K562 (cell line): ENCODE data around the gene PRMT7. TPM values are rescaled to one million over a fixed set of nuclear protein-coding genes. Genes with fewer than 3 reads are reported as not detected.

ENCODE experiments used
- ATF7 ChIP-seq: fragments of 450-650 bp; IDR thresholded peaks from 2 replicates; pipeline ENCODE4 v1.7.1; 2014; ENCODE audit warnings: mild to moderate bottlenecking, moderate library complexity
- CTCFL ChIP-seq: IDR thresholded peaks from 2 replicates; pipeline ENCODE4 v1.6.1; 2011; ENCODE audit warnings: borderline replicate concordance, low read depth, mild to moderate bottlenecking, moderate library complexity, low read length; ENCODE audit not compliant: insufficient read depth, poor library complexity, severe bottlenecking
- CUX1 ChIP-seq: fragments of 200-800 bp; sonication (Bioruptor generic); IDR thresholded peaks from 2 replicates; pipeline ENCODE4 v1.6.1; 2016; ENCODE audit warnings: missing genetic modification characterization, missing compliant biosample characterization
- NFIC ChIP-seq: fragments of 450-650 bp; IDR thresholded peaks from 2 replicates; pipeline ENCODE4 v1.6.1; 2017; ENCODE audit warnings: mild to moderate bottlenecking, inconsistent platforms
- TFE3 ChIP-seq: fragments of 450-650 bp; formaldehyde crosslinking; IDR thresholded peaks from 2 replicates; pipeline ENCODE4 v1.4.0; 2020; ENCODE audit warnings: mild to moderate bottlenecking, mixed read lengths
- YY1 ChIP-seq, 3 experiments: IDR thresholded peaks; 2 replicates each; pipeline ENCODE4 v1.6.1; 2011; ENCODE audit warnings: low read length in 2 of 3, mild to moderate bottlenecking in 2 of 3, moderate library complexity in 2 of 3, borderline replicate concordance in 1 of 3, control low read depth in 1 of 3, low read depth in 1 of 3; ENCODE audit not compliant: insufficient read depth in 3 of 3, insufficient replicate concordance in 2 of 3, control insufficient read depth in 1 of 3, insufficient read length in 1 of 3; ENCODE audit errors: extremely low read depth in 1 of 3
- polyA plus RNA-seq, 8 experiments: library from polyadenylated mRNA; depleted of rRNA in 4 of 8; stranded (reverse) in 5 of 8; unstranded in 3 of 8; fragments of >200 nt; fragmentation: Nextera tagmentation in 2 of 8; fragmentation: Illumina TruSeq in 1 of 8; extraction: Ambion mirVana in 2 of 8; extraction: Trizol in 1 of 8; gene quantifications; 2 replicates each; pipeline versions ENCODE4 v1.2.1 to v1.2.3, GENCODE V29; 2011 to 2014; ENCODE audit warnings: inconsistent platforms in 1 of 8, missing spikeins in 1 of 8
- total RNA-seq, 7 experiments: library from RNA; depleted of rRNA in 6 of 7; stranded (reverse); fragments of >200 nt in 6 of 7; fragmentation: Illumina TruSeq in 2 of 7; extraction: Trizol in 2 of 7; gene quantifications; 2 replicates each; pipeline versions ENCODE4 v1.2.1 to v1.2.3, GENCODE V29; 2011 to 2021; ENCODE audit warnings: low replicate concordance in 1 of 7

The PRMT7 gene
- total and polyA plus RNA-seq, 9 of the 15 experiments (the other 6 are each of a cell fraction or from before 2014, with no cell fraction given), result 6.4 to 88.8 (median 73.1) TPM

- no peak for TF ChIP-seq CUX1 (CRISPR knock-in tag)
- TF ChIP-seq CTCFL, result no peak
- no peak for TF ChIP-seq TFE3 (CRISPR knock-in tag)
- TF ChIP-seq NFIC, result no peak
- no peak for TF ChIP-seq ATF7
- TF ChIP-seq YY1 (IDR thresholded peaks at IDR 0.05; ENCODE audit: borderline replicate concordance in 1 of 3, control insufficient read depth in 1 of 3, extremely low read depth in 1 of 3, insufficient read depth in 3 of 3, insufficient read length in 1 of 3, insufficient replicate concordance in 2 of 3, low read depth in 1 of 3, low read length in 2 of 3), result no peak
Observed at GRCh38 chr16:68403177-68403576, 92.4 kb downstream of the PRMT7 start (continued).
